HG02759 (cell line): ENCODE measurements around the gene DOCK4.

Experiments used
- ATAC-seq: cut with Tn5 transposase; IDR thresholded peaks from one replicate; pipeline ENCODE4 v1.9.1; 2021; ENCODE audit warnings: mild to moderate bottlenecking, moderate library complexity; ENCODE audit not compliant: unreplicated experiment

Gene DOCK4

GRCh38 chr7:111787741-111788140, 418.5 kb downstream of the DOCK4 start:
- ATAC-seq = no peak

GRCh38 chr7:111787099-111787498, 419.1 kb downstream of the DOCK4 start:
- no peak for ATAC-seq

- ATAC-seq = no peak
Measured at GRCh38 chr7:111785076-111785475, 421.1 kb downstream of the DOCK4 start.

GRCh38 chr7:111784296-111784695, 421.9 kb downstream of the DOCK4 start:
- ATAC-seq = no peak

GRCh38 chr7:111783854-111784253, 422.3 kb downstream of the DOCK4 start:
- ATAC-seq = no peak

- no peak for ATAC-seq
Measured at GRCh38 chr7:111780527-111780926, 425.7 kb downstream of the DOCK4 start.

- ATAC-seq = no peak
Measured at GRCh38 chr7:111775206-111775605, 431.0 kb downstream of the DOCK4 start.

- no peak for ATAC-seq
Measured at GRCh38 chr7:111772716-111773115, 433.5 kb downstream of the DOCK4 start.

- no peak for ATAC-seq
Measured at GRCh38 chr7:111771638-111772037, 434.6 kb downstream of the DOCK4 start.

GRCh38 chr7:111770116-111770515, 436.1 kb downstream of the DOCK4 start:
- no peak for ATAC-seq

GRCh38 chr7:111765751-111766643, 440.2 kb downstream of the DOCK4 start:
- ATAC-seq = no peak

- peak; percentile 48 for ATAC-seq
Measured at GRCh38 chr7:111763221-111763801, 442.9 kb downstream of the DOCK4 start.

GRCh38 chr7:111762799-111763198, 443.4 kb downstream of the DOCK4 start:
- no peak for ATAC-seq

GRCh38 chr7:111762211-111762610, 444.0 kb downstream of the DOCK4 start:
- no peak for ATAC-seq

GRCh38 chr7:111760043-111760442, 446.2 kb downstream of the DOCK4 start:
- no peak for ATAC-seq

- ATAC-seq = no peak
Measured at GRCh38 chr7:111758332-111758731, 447.9 kb downstream of the DOCK4 start.

- ATAC-seq = no peak
Measured at GRCh38 chr7:111756687-111757178, 449.5 kb downstream of the DOCK4 start.

- no peak for ATAC-seq
Measured at GRCh38 chr7:111755383-111755782, 450.8 kb downstream of the DOCK4 start.

GRCh38 chr7:111753968-111754367, 452.2 kb downstream of the DOCK4 start:
- no peak for ATAC-seq

GRCh38 chr7:111752022-111752582, 454.1 kb downstream of the DOCK4 start:
- peak; percentile 94 for ATAC-seq

- no peak for ATAC-seq
Measured at GRCh38 chr7:111750878-111751277, 455.3 kb downstream of the DOCK4 start.

- no peak for ATAC-seq
Measured at GRCh38 chr7:111750228-111750627, 456.0 kb downstream of the DOCK4 start.
